Measurements from ENCODE around the gene CD22.
"Not testable (repeated sequence)": the region's sequence is repeated elsewhere in the genome, so short reads cannot be mapped to it uniquely, and the experiment has no call there.

Gene CD22

GRCh38 chr19:35370722-35371121 lies 41.7 kb downstream of the CD22 start, which contains the start of gene GPR42:
Gene GPR42 (plus strand): TSS chr19:35371068. CDS start chr19:35371360, 292 bp downstream.
- H3K4me3 ChIP-seq (ENCODE audit: low read length) = no peak within 1 kb of the TSS
- DNase-seq (ENCODE audit: low read depth, low spot score) = no peak

- DNase-seq (ENCODE audit: low read depth, low spot score) = no peak
- no peak overlapping the region for H3K4me3 ChIP-seq (ENCODE audit: low read length)
Measured at GRCh38 chr19:35373492-35373891, 44.5 kb downstream of the CD22 start.

GRCh38 chr19:35374031-35374430 lies 45.0 kb downstream of the CD22 start:
- not testable (repeated sequence) for H3K4me3 ChIP-seq (ENCODE audit: low read length); DNase-seq (ENCODE audit: low read depth, low spot score)

- H3K4me3 ChIP-seq (ENCODE audit: low read length) = no peak overlapping the region
- no peak for DNase-seq (ENCODE audit: low read depth, low spot score)
Measured at GRCh38 chr19:35375505-35376307, 46.7 kb downstream of the CD22 start.

- DNase-seq (ENCODE audit: low read depth, low spot score) = no peak
- H3K4me3 ChIP-seq (ENCODE audit: low read length) = no peak overlapping the region
Measured at GRCh38 chr19:35377656-35378055, 48.7 kb downstream of the CD22 start.

GRCh38 chr19:35378356-35378755 lies 49.4 kb downstream of the CD22 start:
- no peak for DNase-seq (ENCODE audit: low read depth, low spot score)
- no peak overlapping the region for H3K4me3 ChIP-seq (ENCODE audit: low read length)

GRCh38 chr19:35379545-35379944 lies 50.6 kb downstream of the CD22 start:
- H3K4me3 ChIP-seq (ENCODE audit: low read length); DNase-seq (ENCODE audit: low read depth, low spot score): not testable (repeated sequence)

- DNase-seq (ENCODE audit: low read depth, low spot score) = no peak
- H3K4me3 ChIP-seq (ENCODE audit: low read length) = no peak overlapping the region
Measured at GRCh38 chr19:35379992-35380391, 51.0 kb downstream of the CD22 start.

- no peak overlapping the region for H3K4me3 ChIP-seq (ENCODE audit: low read length)
- DNase-seq (ENCODE audit: low read depth, low spot score) = no peak
Measured at GRCh38 chr19:35380450-35381124, 51.6 kb downstream of the CD22 start.

GRCh38 chr19:35381318-35381717 lies 52.3 kb downstream of the CD22 start:
- H3K4me3 ChIP-seq (ENCODE audit: low read length) = no peak overlapping the region

GRCh38 chr19:35381926-35382325 lies 52.9 kb downstream of the CD22 start:
- no peak for DNase-seq (ENCODE audit: low read depth, low spot score)
- no peak overlapping the region for H3K4me3 ChIP-seq (ENCODE audit: low read length)

More at GRCh38 chr19:35381318-35381717, 52.3 kb downstream of the CD22 start:
- DNase-seq (ENCODE audit: low read depth, low spot score) = no peak

GRCh38 chr19:35383536-35383935 lies 54.5 kb downstream of the CD22 start:
- H3K4me3 ChIP-seq (ENCODE audit: low read length) = no peak overlapping the region
- no peak for DNase-seq (ENCODE audit: low read depth, low spot score)

GRCh38 chr19:35388277-35389054 lies 59.5 kb downstream of the CD22 start:
- no peak overlapping the region for H3K4me3 ChIP-seq (ENCODE audit: low read length)
- DNase-seq (ENCODE audit: low read depth, low spot score) = no peak

GRCh38 chr19:35389192-35389861 lies 60.3 kb downstream of the CD22 start:
- no peak for DNase-seq (ENCODE audit: low read depth, low spot score)
- H3K4me3 ChIP-seq (ENCODE audit: low read length) = no peak overlapping the region

- no peak overlapping the region for H3K4me3 ChIP-seq (ENCODE audit: low read length)
- no peak for DNase-seq (ENCODE audit: low read depth, low spot score)
Measured at GRCh38 chr19:35392742-35393715, 64.0 kb downstream of the CD22 start.

- no peak overlapping the region for H3K4me3 ChIP-seq (ENCODE audit: low read length)
- DNase-seq (ENCODE audit: low read depth, low spot score) = no peak
Measured at GRCh38 chr19:35395382-35396199, 66.6 kb downstream of the CD22 start.

GRCh38 chr19:35396240-35396885 lies 67.4 kb downstream of the CD22 start:
- no peak for DNase-seq (ENCODE audit: low read depth, low spot score)
- no peak overlapping the region for H3K4me3 ChIP-seq (ENCODE audit: low read length)
